AG09319 (cell line): ENCODE data around the gene ZDHHC21.
"Not testable (repeated sequence)": the region's sequence is repeated elsewhere in the genome, so short reads cannot be mapped to it uniquely, and the experiment has no call there.

Source experiments
- DNase-seq: peaks from one replicate; pipeline ENCODE4 v3.0.0-alpha.2; 2010; ENCODE audit warnings: low read depth; ENCODE audit errors: extremely low read depth
- TF ChIP-seq, protein P1 (sequence below): IDR thresholded peaks from 2 replicates; pipeline ENCODE4 v1.5.1; 2011; ENCODE audit warnings: low read depth, mild to moderate bottlenecking, inconsistent platforms, low read length, moderate library complexity

Gene ZDHHC21

DNA sequence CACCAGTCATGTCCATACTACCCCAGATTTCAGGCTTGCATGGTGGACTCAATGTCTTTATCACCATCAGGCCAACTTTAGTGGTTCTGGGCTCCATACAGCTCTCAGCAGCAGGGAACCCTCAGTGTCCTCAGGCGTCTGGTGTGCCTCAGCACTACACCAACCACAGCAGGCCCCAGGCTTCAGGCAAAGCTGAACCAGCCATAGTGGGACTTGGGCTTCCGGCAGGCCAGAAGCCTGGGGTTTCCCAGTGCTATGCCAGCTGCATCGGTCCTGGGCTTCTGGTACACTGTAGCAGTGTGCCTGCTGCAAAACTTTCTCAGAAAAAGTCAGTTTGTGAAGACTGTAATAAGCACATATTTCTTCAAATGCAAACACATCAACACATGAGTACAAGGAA lies 11.0 kb upstream of the ZDHHC21 start:
- no peak for DNase-seq
- TF ChIP-seq, protein P1, sequence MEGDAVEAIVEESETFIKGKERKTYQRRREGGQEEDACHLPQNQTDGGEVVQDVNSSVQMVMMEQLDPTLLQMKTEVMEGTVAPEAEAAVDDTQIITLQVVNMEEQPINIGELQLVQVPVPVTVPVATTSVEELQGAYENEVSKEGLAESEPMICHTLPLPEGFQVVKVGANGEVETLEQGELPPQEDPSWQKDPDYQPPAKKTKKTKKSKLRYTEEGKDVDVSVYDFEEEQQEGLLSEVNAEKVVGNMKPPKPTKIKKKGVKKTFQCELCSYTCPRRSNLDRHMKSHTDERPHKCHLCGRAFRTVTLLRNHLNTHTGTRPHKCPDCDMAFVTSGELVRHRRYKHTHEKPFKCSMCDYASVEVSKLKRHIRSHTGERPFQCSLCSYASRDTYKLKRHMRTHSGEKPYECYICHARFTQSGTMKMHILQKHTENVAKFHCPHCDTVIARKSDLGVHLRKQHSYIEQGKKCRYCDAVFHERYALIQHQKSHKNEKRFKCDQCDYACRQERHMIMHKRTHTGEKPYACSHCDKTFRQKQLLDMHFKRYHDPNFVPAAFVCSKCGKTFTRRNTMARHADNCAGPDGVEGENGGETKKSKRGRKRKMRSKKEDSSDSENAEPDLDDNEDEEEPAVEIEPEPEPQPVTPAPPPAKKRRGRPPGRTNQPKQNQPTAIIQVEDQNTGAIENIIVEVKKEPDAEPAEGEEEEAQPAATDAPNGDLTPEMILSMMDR = no peak

- no peak for DNase-seq
- TF ChIP-seq, protein P1 = no peak
Observed at GRCh38 chr9:14702200-14702720, 9.0 kb upstream of the ZDHHC21 start.

GRCh38 chr9:14692470-14693250 lies 572 bp downstream of the ZDHHC21 start:
- DNase-seq = no peak
- TF ChIP-seq, protein P1 = no peak

DNA sequence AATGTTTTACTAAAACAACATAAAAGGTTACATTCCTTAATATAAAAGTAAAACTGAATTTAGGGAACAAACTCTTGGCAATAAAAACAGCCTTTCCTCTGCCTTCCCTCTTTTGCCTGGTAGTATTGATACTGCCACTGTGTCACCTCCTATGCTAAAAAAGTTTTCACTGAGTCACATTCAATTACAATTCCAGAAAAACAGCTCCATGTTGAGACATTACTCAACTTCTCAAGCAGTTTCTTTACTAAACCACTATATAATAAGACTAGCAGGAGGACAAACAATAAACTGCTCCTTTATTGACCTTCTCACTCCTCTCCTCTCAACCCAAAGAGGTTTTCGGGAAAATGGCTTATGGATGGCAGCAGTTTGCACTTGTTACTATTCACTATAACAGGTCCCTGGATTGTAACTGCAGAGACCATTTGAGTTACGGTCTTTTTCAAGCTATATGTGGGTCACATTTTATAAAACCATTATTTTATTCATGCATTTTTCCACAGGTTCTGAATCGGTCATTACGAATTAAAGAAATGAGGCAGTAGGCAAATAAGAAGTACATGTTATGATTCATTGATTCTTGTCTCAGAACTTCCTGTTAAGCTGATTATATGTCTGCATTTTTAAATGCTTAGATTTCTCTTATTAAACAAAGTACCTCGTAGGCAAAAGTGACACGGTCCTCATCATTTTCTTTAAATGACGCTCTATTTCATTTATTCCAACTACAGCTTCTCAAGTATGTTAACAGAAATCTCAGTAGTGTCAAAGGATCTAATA lies 2.1 kb downstream of the ZDHHC21 start:
- no peak for DNase-seq
- TF ChIP-seq, protein P1 = no peak

GRCh38 chr9:14687042-14687719 lies 6.1 kb downstream of the ZDHHC21 start:
- DNase-seq = peak; percentile 28
- TF ChIP-seq, protein P1 = no peak

DNA sequence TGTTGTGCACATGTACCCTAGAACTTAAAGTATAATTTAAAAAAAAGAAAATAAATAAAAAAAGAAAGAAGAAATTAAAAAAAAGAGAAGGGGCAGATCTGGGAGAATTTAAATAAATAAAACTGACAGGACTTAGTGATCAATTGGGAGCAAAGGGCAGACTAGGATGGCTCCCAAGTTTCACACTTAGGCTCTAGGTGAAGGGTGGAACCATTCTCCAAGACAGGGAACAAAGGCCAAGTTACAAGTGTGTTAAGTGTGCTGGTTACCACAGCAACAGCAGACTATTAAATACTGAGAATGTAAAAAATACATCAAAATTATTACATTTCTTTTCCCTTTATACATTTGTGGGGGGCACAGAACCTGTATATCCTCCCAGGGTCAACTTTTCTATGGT lies 7.1 kb downstream of the ZDHHC21 start:
- DNase-seq = no peak
- TF ChIP-seq, protein P1 = no peak

DNA sequence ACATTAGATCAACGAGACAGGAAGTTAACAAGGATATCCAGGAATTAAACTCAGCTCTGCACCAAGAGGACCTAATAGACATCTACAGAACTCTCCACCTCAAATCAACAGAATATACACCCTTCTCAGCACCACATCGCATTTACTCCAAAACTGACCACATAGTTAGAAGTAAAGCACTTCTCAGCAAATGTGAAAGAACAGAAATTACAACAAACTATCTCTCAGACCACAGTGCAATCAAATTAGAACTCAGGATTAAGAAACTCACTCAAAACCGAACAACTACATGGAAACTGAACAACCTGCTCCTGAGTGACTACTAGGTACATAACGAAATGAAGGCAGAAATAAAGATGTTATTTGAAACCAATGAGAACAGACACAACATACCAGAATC lies 10.6 kb downstream of the ZDHHC21 start:
- not testable (repeated sequence) for DNase-seq
